Astrocyte of the spinal cord (primary cell): ENCODE results near the gene MAN1C1.

Experiments used
- DNase-seq: peaks from one replicate; pipeline ENCODE4 v3.0.0; 2011; ENCODE audit warnings: low read depth, low spot score
- H3K4me3 ChIP-seq: 2 replicates; pipeline ENCODE4 v1.5.1; 2011; ENCODE audit warnings: low read depth, mild to moderate bottlenecking, low read length, moderate library complexity
- in situ Hi-C: cut with HindIII; loops from 2 replicates; pipeline ENCODE4 v1.10.0; 2017; ENCODE audit warnings: low sequenced_read_pairs
- TF ChIP-seq, protein P1 (sequence below): IDR thresholded peaks from 2 replicates; pipeline ENCODE4 v1.5.1; 2012; ENCODE audit warnings: low read depth, mild to moderate bottlenecking, low read length, inconsistent platforms

MAN1C1 gene

DNA sequence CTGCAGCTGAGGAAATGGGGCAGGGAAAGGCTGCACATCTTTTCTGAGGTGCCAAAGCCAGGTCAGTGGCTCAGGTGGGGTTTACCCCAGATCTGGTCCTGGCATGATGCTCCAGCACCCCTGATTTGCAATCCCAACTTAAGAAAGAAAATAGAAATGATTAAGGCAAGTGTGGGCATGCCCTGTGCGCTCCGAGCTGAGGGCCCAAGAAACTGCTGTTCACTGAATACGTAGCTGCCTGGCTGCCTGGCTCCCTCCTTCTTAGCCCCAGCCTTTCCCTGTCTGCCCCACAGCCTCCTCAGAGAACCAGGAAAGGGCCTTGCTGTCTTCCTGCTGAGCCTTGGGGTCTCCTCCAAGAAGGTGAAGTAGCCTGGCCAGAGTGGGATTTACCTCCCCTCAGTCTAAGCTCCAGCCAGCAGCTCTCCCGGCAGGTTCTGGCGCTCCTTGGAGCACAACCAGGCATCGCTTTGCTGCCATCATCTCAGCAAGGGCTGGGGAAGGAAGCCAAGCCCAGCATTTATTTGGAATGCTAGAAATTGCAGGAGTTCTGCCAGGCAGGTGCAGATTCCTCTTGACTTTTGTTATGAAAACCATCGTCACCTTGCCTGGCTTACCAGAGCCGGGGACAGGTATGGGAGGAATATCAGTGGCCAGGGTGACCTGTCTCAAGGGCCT is 132.1 kb downstream of the MAN1C1 start:
- TF ChIP-seq, protein P1, sequence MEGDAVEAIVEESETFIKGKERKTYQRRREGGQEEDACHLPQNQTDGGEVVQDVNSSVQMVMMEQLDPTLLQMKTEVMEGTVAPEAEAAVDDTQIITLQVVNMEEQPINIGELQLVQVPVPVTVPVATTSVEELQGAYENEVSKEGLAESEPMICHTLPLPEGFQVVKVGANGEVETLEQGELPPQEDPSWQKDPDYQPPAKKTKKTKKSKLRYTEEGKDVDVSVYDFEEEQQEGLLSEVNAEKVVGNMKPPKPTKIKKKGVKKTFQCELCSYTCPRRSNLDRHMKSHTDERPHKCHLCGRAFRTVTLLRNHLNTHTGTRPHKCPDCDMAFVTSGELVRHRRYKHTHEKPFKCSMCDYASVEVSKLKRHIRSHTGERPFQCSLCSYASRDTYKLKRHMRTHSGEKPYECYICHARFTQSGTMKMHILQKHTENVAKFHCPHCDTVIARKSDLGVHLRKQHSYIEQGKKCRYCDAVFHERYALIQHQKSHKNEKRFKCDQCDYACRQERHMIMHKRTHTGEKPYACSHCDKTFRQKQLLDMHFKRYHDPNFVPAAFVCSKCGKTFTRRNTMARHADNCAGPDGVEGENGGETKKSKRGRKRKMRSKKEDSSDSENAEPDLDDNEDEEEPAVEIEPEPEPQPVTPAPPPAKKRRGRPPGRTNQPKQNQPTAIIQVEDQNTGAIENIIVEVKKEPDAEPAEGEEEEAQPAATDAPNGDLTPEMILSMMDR, result no peak
- no peak overlapping the region for H3K4me3 ChIP-seq
- no peak for DNase-seq
- in situ Hi-C loops, result no loop called here

DNA sequence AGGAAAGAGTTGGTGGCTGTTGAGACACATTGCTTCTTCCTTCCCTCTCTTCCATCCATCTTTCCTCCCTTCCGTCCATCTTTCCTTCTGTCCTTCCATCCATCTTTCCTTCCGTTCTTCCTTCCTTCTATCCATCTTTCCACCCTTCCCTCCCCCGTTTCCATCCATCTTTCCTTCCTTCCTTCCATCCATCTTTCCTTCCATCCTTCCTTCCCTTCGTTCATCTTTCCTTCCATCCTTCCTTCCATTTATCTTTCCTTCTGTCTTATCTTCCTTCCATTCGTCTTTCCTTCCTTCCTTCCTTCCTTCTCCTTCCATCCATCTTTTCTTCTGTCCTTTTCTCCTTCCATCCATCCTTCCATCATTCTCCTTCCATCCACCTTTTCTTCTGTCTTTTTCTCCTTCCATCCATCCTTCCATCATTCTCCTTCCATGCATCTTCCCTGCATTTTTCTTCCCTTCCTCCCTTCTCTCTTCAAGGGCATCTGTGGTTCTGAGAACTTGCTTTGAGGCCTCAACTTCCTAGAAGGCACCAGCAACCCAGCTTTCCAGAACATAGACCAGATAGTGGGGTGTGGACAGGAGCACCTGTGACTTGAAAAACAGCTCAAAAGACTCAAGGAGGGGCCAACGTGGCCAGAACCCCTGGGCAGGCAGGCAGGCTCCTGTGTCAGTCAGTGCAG is 134.5 kb downstream of the MAN1C1 start:
- in situ Hi-C loops, result no loop called here
- TF ChIP-seq, protein P1, result no peak
- no peak for DNase-seq
- H3K4me3 ChIP-seq, result no peak overlapping the region

DNA sequence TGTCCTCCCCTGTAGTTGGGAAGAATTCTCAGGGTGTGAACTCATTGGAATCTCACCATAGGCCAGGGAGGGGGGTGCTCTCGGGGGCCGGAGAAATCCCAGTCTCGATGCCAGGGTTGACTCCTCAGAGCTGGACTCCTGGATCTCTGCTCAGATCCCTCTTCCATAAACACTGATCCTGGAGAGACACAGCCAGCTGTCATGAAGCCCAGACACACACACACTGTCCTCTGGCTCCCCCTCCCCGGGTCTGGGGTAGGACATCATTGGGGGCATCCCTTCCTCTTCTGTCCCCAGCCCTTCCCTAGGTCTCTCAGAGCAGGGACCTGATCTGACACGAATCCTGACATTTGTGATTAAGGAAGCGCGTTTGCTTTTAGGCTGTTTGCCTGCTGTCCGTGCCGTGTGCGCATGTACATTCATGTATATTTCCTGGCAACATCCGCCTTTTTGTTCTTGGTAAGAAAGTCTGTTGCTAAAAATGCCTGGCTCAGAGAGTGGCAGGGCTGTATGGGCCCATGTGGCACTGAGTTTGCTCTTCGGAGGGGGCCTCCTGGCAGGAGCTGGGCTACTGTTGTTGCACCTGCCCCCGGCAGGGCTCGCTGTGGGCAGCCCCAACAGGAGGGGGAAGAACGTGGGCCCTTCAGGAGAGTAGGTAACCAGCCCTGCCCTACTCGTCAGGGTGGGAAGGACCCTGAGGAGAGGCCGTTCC is 138.0 kb downstream of the MAN1C1 start:
- TF ChIP-seq, protein P1, result no peak
- no peak for DNase-seq
- no peak overlapping the region for H3K4me3 ChIP-seq
- in situ Hi-C loops, result no loop called here

DNA sequence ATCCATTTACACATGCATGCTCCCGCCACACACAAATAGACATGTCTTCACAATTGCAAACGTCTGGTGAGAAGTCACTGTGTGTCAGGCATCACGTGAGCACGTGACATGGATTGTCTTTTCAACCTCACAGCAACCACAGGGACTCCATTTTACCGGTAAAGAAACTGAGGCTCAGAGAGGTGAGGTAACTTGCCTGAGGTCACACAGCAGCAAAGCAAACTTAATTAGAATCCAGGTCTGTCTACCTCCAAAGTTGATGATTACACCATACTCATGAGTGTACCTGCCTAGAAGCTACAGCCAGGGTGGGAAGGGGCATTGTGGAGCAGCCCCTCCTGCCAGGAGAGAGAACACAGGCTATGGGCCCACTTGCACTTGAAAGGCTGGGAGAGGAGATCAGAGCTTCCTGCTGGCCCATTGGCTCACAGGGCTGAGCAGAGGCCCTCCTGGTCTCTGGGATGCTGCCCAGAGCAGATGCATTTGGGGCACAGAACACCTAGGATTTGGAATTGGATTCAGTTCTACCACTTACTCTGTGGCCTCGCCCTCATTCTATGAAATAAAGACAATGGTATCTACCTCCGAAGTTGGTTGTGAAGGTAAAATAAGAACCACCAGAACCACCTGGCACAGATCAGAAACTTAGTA is 139.0 kb downstream of the MAN1C1 start:
- H3K4me3 ChIP-seq, result no peak overlapping the region
- TF ChIP-seq, protein P1, result no peak
- no peak for DNase-seq
- in situ Hi-C loops, result no loop called here

DNA sequence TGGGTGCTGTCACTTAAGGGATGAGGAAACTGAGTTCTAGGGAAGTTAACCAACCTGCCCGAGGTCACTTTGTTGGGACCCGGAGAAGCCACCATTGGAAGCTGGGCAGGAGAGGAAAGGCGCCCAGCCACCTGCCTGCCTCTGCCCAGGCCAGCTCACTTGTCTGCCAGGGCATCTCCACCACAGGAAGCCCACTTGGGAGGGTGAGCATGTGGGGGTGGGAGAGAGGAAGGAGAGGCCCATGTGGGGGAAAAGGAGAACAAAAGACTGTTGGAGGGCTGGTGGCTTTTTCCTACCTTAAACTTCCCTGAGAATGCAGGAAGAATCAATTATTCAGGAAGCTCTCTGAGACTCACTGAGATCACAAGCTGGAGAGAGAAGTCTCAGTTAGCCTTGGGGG is 139.6 kb downstream of the MAN1C1 start:
- H3K4me3 ChIP-seq, result no peak overlapping the region
- DNase-seq, result no peak
- TF ChIP-seq, protein P1, result no peak
- in situ Hi-C loops, result no loop called here

DNA sequence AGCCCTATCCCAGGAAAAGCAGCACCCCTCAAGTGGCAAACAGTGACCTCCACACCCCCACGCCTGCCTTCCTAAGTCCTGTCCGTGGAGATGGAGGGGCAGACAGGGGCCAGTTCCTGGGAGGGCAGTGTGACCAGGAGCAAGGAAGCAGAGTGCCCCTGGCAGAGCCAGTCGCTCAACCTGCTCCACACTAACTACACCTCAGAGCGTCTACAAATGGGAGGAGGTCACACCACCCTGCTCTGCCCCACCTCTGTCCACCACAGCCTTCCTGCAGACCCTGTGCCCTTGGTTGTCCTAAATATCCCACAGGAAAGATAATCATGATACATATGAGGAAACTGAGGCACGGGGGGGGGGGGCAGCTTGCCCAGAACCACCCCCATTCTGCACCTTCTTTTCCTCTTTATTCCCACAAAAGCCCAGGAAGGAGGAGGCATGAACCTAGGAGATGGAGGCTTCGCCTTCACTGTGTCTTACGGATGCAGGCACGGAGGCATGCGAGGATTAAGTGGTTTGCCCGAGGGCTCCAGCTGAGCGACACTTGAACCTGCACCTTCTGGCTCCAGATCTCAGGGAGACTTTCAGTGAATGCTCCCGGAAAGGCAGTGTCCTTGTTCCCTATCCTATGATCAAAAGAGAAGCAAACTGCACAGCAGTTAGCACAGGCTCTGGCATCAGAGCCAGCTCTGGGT is 140.7 kb downstream of the MAN1C1 start:
- TF ChIP-seq, protein P1, result no peak
- in situ Hi-C loops, result no loop called here
- no peak overlapping the region for H3K4me3 ChIP-seq
- DNase-seq, result no peak
